DMS153 (cell line): ENCODE measurements around the gene CCDC167.

Experiments used
- DNase-seq: peaks from one replicate; lab custom pipeline; 2025; lab: John Stamatoyannopoulos, UW

CCDC167 gene

DNA sequence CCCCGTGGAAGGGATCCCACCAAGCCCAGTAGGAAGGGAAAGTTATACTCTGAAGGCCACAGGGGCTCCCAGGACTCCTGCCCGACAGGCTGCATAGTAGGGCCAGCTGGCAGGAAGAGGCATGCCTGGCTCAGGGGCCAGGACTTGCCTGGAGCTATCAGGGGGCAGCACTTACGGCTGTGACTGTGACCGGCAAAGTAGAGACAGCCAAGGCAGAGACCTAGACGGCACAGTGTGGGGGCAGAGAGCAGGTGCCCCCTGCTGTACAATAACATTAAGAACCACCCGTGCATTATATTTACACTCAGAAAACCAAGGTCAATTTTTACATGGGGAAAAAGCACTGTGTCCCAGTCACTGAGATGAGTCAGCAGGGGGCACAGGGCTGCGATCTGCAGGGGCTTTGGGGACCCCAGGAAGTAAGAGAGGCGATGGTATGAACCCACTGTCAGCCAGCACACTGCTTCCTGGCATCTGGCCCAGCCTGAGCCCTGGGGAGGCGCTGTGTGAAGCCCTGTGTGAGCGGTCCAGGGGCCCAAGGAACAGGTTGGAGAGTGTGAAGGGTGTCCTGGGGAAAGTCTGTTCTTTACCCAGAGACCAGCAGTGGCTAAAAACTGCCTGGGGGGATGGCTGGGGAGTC lies 9.9 kb downstream of the CCDC167 start:
- DNase-seq = no peak

DNA sequence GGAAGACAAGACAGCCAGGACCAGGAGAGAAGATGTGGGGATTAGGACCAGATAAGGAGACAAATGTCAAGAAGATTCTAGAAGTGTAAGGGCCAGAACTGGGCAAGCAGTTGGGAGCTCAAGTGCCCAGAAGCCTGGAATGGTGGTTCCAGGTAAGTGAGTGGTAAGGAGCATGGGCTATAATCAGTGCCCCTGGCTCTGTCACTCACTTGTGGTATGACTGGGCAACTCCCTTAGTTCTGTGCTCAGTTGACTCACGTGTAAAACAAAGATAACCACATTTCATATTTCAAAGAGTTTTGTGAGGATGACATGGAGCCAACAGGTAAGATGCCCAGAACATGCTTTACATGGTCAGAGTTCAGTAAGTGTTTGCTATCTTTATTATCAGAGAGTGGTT lies 11.2 kb downstream of the CCDC167 start:
- no peak for DNase-seq

DNA sequence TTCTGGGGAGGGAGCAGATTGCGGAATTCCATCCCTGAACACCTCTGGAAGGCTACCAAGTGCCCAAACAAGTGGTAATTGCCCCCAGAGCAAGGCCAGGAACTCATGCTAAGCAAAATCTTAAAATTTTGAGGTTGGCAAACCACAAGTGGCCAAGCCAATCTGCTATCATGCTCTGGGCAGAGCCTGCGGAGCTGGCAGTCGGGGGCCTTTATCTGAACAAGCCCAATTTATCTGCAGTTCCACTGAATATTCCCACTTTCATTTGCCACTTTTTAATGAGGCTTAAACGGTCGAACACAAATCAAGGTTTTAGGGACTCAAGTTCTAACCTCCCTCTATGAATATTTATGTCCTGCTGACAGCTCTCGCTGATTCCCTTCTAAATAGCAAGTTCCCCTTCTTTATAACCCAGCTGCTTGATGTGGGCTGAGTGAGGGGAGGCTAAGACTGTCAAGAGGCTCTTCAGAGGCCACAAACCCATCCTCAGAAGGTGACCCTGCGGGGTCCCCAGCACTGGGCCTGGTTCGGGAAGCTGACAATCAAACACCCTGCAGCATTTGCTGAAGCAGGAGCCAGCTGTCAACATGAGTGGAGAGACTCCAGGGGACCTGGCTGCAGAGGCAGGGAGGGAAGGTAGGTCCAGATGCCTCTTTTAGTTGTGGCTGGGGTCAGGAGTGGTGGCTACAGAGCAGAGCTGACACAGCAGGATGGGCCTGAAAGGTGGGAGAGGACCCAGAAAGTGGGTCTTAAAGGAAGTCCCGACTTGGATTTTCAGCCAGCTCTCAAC lies 11.9 kb downstream of the CCDC167 start:
- no peak for DNase-seq

DNA sequence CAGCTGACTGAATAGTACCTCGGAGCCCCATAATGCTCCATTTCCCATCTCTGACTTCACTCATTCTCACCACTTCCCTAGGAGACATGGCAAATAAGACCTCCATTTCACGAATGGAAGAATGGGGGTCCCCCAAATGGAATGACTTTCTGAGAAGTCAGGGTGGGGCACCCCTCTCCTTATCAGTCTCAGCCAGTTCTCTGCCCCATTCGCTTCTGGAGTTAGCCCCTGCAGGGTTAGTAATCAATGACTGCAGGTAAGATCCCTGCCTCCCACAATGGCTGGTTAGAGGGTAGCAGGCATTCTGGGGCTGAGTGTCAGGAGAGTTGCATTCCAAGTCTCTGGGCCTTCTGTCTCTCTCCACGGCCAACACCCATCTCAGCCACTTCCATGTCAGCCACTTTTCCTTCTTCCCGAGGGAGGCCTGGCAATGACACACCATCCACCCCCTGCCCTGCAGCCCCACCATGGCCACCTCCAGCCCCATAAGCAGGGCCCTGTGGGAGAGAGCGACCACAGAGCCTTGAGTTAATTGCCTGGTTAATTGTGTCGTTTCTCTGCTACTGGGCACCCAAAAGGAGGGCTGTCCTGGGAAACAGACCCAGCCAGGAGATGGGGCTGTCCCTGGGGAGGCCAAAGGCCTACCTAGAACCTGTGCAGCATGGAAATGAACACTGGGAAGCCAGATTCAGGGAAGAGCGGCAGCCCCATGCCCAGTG lies 13.4 kb downstream of the CCDC167 start:
- no peak for DNase-seq

DNA sequence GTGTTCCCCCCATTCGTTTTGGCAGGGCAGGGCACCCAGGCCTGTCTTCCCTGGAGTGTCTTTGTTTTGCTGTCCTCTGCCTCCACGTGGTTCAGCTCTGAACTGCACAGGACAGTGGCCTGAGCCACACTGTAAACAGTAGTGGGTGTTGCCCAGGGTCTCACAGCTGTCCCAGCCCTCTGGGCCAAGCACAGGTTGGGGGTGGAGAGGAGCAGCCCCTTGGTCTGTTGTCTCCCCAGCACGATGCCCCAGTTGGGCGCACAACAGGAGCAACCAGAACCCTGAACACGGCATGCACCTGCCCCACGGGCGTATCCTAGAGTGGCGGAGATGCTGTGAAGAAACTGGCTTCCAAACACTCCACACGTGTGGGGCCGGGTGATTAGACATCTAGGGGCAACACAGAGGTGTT lies 14.4 kb downstream of the CCDC167 start:
- no peak for DNase-seq

DNA sequence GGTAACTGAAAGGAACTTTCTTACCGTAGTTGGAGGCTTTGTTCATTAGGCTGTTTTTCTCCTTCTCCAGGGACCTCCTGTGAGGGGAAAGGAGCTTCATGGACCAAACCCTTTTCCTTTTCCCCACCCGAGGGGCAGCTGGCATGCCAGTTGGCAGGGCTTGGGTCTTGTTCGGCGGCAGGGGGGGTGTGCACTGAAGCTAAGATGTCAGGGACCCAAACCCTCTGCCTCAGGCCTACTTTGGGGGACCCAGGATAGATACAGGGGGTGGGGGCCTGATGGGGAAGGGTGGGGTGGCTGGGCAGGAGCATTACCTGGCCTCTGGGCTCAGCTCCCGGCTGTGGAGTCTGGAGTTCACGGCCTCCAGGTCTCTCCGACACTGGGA lies 14.9 kb downstream of the CCDC167 start:
- DNase-seq = no peak

DNA sequence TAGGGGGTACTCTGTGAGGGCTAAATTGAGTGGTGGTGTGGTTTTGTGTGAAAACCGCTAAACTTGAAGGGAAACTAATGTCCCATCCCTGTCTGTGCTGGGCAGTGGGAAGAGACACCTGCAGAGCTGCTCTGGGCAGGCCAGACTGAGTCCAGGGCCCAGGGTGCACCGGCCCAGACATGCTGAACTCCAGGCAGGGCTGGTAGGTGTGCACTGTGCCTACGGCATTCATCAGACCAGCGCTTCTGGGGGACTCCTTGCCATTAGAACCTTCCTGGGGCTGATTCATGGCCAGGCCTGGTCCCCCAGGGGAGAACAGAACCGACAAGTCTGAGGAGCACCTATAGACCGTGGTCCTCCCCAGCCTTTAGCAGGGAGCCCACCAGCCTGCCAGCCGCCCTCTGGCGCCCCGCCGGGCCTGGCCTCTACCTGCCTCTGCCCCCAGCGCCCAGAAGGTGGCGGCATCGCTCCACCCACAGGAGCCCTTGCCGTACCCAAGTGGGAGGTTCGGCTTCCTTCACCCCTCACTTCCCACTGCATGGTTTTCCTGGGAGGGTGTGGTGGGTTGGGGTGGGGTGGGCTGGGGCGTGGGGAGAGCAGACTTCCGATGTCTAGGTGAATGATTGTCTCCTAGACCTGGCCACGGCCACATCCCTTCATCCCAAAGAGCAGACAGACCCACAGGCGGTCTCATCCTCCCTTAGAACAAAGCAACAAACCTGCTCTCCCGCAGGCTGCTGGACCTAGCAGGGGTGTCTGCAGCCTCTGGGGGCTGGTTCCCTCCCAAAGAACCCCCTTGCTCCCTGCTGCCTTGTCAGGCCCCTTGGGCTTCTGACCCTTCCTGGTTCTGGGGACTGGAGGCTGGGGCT lies 15.5 kb downstream of the CCDC167 start:
- DNase-seq = no peak

DNA sequence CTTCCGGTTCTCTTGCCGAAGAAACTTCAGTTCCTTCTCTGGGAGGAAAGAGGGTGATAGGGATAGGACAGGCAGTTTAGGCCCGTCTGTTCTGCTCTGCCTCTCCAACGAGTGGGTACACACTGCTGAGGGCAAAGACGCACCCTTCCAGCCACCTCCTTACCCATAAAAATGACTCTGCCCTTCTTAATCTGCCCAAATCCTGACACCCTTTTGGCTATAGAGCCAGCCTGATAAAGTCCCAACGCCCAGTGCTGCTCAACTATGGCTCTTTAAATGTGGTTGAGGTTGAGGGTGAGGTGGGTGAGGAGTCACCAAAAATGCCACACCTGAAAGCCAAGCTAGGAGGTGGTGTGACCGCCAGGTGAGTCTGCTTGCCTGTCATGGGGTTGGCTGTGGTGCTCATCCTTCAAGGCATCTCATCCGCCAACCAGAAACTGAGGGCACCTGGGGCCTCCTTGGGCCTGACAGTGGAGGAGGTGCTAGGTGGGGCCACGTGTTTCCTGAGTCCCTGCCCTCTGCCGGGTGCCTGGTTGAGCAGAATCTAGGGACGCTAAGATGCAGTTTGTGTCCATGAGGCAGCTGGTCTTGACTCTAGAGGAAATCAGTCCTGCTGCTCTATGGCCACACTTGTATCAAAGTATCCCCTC lies 16.3 kb downstream of the CCDC167 start:
- no peak for DNase-seq

DNA sequence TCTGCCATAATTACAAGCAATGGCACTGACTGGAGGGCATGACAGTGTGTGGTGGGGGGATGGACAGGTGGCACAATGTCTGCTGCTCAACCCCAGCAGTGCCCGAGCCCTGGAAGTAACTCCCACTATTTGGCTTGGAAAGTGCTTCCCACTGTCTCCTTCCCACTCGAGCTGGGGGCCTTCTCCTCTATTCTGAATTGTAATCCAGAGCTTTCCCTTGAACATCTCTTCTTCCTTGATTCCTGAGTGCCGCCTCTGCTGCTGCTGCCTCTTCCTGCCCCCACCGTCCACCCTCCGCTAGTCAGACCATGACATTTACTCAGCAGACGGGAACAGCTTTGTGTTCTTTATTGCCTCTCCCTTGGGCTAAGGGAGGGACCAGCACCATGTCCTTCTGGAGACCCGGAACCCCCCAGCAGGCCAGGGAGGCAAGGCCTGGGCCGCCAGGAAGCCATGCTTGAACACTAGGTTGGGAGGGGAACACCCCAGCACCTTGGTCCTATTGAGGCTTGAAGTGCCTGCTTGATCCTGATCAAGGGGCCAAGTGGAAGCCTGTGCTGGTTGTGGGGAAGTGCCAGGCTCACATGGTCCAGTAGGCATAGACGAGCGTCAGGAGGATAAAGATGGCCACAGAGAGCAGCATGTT lies 17.0 kb downstream of the CCDC167 start:
- DNase-seq = no peak

DNA sequence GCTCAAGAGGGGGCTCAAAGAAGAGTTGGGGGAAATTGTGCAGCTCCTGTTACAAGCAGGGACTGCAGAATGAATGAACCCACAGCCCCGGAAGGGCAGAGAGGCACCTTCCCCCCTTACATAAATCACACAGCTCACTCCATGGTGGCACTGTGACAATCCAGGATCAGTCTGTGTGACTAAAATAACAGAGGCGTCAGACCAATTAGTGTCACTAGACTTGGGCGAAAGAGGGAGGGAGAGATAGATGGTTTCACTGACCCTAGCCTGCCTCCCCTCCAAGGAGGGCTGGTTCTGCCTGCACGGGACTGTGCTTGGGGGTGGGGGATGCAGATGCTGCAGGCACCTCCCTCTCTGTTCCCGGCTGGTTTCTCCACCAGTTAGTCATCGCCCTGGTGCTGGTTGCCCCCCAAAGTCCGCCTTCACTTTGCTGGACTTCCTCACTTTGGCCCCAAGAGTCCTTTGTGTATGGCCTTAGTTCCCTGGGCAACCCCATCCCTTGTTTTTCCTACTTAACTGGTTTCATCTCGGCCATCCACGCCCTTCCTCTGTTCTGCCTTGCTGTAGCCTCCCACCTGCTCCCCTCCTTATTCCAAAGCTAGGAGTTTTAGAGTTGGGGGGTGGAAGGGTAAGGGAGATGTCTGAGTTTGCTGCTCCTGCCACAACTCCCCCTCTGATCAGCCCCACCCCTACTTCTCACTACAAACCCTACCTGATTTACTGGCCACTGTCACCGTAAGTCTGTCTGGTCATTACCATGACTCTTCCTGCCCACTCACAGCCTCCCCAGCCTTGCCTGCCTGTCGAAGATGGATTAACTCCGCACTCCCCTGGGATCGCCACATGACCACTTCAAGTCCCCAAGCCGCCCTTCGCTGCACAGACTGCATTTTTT lies 17.7 kb downstream of the CCDC167 start:
- DNase-seq = no peak

DNA sequence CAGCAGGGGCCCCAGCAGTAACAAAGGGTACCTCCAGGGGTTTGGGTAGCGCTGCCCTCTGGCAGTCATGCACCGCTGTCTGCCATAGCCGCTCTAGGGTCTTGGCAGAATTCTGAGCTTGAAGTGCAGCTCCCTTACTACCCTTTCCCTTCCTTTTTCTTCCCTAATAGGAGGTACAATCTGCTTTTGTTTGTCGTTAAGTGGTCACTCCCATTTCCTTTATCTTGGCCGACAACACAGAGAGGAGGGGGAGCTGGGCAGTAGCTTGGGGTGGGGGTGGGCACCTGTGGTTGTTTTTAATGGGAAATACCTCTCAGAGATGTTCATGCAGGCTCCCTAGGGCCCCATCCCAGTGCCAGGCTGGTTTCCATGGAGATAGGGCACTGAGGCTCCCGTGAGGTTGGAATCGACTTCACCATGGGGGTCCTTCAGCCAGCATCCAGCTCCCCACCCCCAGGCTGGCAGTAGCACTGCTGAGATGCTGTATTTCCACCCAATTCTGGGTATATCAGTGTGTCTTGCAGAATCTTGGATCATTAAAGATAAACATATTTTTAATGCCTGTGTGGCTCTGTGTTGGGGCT lies 18.6 kb downstream of the CCDC167 start:
- DNase-seq = no peak

DNA sequence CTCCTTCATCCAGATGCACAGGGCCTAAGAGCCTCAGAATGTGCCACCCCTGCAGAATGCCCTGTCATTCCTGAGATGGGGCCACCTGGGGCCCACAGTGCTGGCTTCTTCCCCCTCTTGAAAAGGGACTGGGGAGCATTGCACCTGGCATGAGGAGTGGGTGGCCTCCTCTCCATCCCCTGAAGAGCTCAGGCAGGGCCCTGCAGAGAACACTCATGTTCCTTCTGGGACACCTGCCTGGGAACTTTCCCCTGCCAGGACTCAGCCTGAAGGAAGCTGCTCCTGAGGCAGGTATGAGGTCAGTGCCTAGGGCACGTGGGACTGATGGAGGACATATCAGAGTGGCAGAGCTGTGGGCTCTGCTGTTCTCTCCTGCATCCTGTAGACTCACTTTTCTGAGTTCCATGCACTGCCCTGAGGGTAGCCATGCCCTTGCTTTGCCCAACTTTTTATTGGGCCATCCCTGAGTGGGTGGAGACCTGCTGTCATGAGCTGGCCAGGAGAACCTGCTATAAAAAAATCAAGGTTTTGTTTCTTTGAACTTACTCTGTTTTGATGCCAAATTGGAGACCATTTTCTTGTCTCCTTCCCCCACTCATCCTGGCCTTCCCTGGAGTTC lies 19.5 kb downstream of the CCDC167 start:
- DNase-seq = no peak

DNA sequence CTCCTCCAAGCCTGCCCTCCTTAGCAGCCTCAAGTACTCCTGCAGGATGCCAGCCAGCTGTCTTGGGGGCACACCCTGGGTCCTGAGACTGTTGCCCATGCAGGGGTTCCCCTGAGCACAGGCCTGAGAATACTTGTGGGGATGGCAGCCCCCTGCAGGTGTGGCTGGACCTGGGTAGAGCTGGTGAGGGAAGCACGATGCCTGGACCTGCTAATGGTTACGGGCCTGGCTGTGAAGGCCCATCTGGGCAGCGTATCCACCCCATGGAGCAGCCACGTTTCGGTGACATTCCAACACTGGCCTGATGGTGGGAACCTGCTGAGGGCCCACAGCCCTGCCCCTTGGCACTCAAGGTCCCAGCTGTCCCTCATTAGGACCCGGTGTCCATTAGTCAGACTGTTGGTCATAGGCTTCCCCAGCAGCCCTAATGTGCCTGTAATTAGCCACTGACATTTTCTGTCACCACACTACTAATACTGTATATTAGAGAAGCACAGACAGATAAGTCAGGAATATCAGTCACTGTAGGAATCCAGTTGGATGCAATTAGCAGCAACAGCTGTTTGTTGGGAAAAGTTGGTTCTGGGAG lies 20.3 kb downstream of the CCDC167 start:
- no peak for DNase-seq

DNA sequence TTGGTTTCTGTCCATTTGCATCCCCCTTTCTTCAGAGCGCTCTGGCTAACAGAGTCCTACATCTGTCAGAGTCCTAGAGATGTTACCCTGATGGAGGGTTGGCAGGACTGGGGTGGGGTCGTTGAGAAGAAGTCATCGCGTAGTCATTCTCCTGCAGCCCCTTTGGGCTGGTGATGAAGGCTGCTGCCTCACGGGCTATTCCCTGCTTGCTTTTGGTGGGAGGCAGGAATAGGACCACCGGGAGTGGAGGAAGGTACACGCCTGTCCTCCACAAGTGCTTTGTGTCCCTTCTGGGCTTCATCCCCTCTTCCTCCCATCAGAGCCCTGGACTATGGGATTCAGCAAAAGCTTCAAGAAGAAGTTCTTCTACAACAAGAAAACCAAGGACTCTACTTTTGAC lies 20.9 kb downstream of the CCDC167 start:
- no peak for DNase-seq

DNA sequence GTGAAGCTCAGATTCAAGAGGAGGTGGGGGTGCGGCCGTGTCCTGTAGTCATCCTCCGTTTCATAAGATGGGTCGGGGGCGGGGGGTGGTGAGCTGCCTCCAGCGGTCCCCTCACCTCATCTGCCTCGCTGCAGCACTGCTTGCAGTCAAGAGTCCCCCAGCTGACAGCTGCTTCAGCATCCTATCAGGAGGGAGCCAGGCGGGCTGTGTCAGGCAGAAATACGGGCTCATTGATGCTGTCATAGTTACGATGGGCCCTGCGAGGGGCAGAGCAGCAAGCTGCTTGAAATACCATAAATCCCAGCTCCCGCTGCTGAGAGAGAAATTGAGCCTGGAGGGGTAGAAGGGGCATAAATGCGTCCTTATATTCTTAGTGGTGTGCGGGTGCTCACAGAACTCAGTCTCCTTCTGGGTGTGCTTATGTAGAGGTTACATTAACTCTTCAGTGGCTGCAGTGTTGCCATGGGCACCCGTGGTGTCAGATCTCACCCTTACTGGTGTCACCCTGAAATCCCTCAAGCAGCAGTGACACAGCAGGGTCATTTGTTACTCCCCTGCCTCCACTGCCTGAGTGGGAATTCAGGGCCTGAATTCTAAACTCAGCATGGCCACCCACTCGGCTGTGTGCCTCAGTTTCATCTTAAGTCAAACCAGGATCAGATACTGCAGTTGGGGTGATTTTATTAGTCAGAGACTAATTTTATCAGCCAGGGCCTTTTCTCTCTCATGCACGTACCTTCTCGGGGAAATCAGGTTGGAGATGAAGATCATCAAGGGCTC lies 21.8 kb downstream of the CCDC167 start:
- DNase-seq = no peak

DNA sequence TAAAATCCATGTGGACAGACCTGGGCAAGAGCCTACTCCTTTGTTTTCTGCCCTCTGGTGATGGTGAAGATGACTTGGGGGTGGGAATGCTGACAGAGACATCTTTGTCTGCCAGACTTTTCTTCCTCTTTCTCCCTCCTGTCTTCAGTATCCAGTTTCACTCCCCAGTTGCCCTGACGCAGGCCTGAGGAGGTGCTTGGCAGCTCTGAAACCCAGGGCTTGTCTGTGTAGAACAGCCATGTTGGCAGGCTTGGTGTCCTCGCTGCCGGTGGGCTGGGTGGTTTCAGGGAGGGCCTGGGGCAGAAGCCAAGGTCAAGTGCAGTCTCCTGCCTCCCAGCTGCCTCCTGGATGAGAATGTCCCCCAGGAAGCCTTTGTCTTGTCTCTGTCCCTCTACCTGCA lies 22.5 kb downstream of the CCDC167 start:
- no peak for DNase-seq

DNA sequence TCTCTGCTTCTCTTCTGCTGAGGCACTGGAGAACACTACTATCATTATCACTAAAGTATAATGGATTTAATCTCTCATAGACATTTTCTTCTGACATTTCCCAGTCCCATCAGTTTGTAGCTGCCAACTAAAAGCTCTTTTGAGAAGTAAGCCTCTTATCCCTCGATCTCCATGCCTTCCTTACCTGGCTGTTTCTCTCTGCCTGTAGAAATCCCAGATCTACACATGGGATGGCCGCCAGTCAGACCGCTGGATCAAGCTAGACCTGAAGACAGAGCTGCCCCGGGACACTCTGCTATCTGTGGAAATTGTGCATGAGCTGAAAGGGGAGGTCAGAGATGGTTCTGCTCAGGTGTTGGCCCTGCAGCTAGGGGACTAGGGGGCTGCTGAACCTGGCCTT lies 25.4 kb downstream of the CCDC167 start:
- DNase-seq = no peak
